Fibroblast of skin of left quadriceps (primary cell): ENCODE results near the gene OR10A5.
"Not testable (repeated sequence)": the region's sequence is repeated elsewhere in the genome, so short reads cannot be mapped to it uniquely, and the experiment has no call there.

Experiments
- DNase-seq, 2 experiments: peaks; one replicate each; pipeline ENCODE4 v3.0.0-alpha.2; 2013; ENCODE audit warnings: low read depth in 2 of 2

The OR10A5 gene

GRCh38 chr11:6876325-6876724 lies 30.8 kb downstream of the OR10A5 start, which contains the start of gene OR10A4:
OR10A4 (plus strand) TSS chr11:6876625; CDS start chr11:6876648, 23 bp downstream.
- no peak for DNase-seq

- DNase-seq, result no peak
These were observed 31.4 kb downstream of the OR10A5 start for GRCh38 chr11:6876914-6877313.

- no peak for DNase-seq
These were observed 37.3 kb downstream of the OR10A5 start for GRCh38 chr11:6882751-6883150.

DNA sequence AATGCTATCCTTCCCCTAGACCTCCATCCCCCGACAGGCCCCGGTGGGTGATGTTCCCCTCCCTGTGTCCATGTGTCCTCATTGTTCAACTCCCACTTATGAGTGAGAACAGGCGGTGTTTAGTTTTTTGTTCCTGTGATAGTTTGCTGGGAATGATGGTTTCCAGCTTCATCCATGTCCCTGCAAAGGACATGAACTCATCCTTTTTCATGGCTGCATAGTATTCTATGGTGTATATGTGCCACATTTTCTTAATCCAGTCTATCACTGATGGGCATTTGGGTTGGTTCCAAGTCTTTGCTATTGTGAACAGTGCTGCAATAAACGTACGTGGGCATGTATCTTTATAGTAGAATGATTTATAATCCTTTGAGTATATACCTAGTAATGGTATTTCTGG lies 42.2 kb downstream of the OR10A5 start:
- DNase-seq, result not testable (repeated sequence)

DNA sequence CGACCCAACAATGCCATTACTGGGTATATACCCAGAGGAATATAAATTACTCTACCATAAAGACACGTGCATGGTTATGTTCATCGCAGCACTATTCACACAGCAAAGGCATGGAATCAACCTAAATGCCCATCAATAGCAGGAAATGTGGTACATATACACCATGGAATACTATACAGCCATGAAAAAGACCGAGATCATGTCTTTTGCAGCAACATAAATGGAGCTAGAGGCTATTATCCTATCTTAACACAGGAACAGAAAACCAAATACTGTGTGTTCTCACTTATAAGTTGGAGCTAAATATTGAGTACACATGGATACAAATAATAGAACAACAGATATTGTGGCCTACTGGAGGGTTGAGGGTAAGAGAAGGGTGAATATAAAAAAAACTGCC lies 43.3 kb downstream of the OR10A5 start:
- DNase-seq, result no peak

DNA sequence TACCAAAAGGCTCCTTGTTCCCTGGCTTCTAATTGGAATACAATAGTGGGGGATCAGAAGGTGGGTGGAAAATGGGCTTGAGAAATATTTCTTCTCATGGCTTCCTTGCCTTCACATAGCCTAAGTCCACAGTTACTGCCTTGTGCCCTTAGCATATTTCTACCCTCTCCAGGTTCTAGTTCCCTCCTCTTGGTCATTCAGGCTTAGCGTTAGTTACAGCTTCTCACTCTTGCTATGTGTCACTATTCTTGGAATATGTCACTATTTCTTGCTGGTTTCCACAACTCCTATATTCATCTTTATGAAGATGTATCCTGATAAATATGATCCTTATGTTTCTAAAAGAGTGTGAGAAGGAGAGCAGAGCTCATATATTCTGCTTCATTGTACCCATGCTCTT lies 44.4 kb downstream of the OR10A5 start:
- DNase-seq, result no peak

DNA sequence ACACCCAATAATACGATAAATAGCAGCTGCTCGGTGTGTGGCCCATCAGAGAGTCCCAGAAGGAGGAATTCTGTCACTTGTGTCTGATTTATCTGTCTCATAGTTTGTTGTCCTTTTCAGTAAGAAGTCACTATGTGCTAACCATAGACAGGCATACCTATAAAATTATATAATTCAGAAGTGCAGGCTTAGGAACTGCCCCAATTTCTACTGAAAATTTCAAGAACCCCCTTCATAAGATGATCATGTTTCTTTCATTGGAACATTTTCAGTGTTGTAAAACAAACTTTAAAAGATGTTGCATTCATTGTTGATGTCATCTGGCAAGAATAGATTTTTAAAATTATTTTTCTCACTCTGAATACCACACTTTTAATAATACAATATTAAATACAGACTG lies 46.9 kb downstream of the OR10A5 start, which contains the start of gene OR2D2:
OR2D2 (minus strand) TSS at position 101 of the 400 bp plus-strand sequence; CDS start at position 101, 0 bp downstream.
- DNase-seq, result no peak

DNA sequence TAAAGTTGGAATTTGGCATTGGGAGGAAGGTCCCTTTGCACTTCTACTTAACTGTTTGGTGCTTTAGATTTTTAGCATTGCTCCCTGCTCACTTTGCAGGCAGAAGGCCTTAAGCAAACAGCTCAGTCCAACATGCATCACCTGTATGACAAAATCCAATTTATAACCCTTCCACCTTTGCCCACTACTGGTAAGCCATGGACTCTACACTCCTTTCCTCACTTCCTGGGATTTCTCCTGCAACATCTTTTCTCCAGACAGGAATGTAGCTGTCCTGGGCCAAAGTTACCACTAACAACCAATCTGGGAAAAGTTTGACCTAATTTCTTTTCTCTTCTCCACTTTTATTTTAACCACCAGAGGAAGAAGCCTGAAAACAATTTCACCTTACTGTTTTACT lies 48.6 kb downstream of the OR10A5 start:
- DNase-seq, result no peak

DNA sequence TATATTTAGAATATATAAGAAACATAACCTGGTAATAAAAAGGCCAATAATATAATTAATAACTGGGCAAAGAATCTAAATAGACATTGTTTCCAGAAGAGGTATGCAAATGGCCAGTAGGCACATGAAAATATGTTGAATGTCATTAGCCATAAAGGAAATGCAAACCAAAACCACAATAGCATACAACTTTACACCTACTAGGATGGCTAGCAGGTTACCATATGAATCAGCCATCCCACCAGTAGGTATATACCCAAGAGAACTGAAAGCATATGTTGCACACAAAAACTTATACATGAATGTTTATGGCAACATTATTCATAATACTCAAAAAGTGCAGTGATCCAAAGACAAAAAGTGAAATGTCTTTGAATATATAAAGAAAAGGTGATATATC lies 49.5 kb downstream of the OR10A5 start:
- DNase-seq, result no peak
